ENCODE data around the gene DOK3.

Gene DOK3

GRCh38 chr5:177469750-177470525 lies 39.7 kb downstream of the DOK3 start:
- no peak for DNase-seq (ENCODE audit: low read depth in 1 of 2, low spot score in 1 of 2)
- TF ChIP-seq JUND (IDR thresholded peaks at IDR 0.05; ENCODE audit: low read depth): no peak
- in situ Hi-C loops (cut with HindIII; ENCODE audit: low pct_unique_long_range_greater_than_20kb, low sequenced_read_pairs): no loop called here

DNA sequence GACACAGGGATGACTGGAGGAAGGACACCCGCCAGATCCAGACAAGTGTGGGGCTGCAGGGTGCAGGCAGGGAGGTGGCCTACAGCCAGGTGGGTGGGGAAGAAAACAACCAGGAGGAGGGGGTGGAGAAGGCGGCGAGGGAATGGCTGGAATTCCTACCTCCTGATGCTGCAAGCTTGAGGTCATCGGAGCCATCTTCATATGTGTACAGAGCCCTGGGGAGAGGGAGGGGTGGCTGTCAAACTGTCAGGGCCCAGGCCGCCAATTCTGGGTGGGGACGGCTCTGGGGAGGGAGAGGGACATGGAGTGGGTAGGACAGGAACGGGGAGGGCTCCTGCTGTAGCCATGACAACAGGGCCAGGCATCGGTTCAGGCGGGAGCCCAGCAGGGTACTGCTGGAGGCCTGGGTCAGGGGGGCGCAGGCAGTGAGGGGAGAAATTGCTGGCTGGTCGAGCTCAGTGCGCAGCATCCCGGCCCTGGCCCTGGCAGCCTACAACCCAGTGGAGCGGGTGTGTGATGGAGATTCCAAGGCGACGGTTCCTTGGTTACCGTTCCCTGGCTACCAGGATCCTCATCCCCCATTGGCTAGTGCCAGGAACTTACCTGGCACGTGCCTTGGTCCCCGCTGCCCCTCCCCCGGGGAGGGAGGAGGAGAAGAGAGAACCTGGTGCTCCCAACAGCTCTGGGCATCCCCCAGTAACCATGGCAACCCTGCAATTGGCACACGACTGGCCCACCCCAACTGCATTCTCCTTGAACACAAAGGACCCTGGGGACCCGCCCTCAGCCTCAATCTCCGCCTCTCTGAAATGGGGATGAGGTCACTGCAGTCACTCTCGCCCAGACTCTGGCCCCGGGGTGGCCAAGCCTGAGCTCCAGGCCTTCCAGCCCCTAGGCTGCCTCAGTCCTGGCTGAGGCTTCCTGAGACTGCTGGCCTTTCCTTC lies 40.7 kb downstream of the DOK3 start:
- in situ Hi-C loops (cut with HindIII; ENCODE audit: low pct_unique_long_range_greater_than_20kb, low sequenced_read_pairs): no loop called here
- no peak for TF ChIP-seq JUND (IDR thresholded peaks at IDR 0.05; ENCODE audit: low read depth)
- peak in 1 of 2 experiments; percentile 53 for DNase-seq (ENCODE audit: low read depth in 1 of 2, low spot score in 1 of 2)

GRCh38 chr5:177468329-177468684 lies 41.3 kb downstream of the DOK3 start:
- in situ Hi-C loops (cut with HindIII; ENCODE audit: low pct_unique_long_range_greater_than_20kb, low sequenced_read_pairs): no loop called here
- TF ChIP-seq JUND (IDR thresholded peaks at IDR 0.05; ENCODE audit: low read depth): no peak
- DNase-seq (ENCODE audit: low read depth in 1 of 2, low spot score in 1 of 2): no peak

GRCh38 chr5:177467436-177467835 lies 42.2 kb downstream of the DOK3 start:
- no peak for TF ChIP-seq JUND (IDR thresholded peaks at IDR 0.05; ENCODE audit: low read depth)
- DNase-seq (ENCODE audit: low read depth in 1 of 2, low spot score in 1 of 2): no peak
- in situ Hi-C loops (cut with HindIII; ENCODE audit: low pct_unique_long_range_greater_than_20kb, low sequenced_read_pairs): no loop called here

DNA sequence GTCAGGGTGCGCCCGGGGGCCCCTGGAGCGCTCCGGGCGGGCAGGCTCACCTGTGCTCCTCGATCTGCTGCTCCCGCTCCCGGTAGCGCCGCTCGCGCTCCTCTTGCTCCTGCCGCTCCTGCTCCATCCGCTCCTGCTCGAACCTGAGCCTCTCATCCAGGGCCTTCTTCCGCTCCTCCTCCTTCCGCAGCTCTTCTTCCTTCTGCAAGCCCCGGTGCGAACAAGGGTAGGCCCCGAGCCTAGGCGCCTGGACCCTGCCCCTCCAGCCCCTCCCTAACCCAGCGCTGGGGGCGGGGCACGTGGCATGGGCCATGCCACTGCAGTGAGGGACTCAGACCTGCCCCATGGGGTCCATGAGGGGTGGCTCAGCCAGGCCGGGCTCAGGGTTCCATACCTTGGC lies 42.8 kb downstream of the DOK3 start:
- in situ Hi-C loops (cut with HindIII; ENCODE audit: low pct_unique_long_range_greater_than_20kb, low sequenced_read_pairs): no loop called here
- no peak for DNase-seq (ENCODE audit: low read depth in 1 of 2, low spot score in 1 of 2)
- TF ChIP-seq JUND (IDR thresholded peaks at IDR 0.05; ENCODE audit: low read depth): no peak

- TF ChIP-seq JUND (IDR thresholded peaks at IDR 0.05; ENCODE audit: low read depth): no peak
- DNase-seq (ENCODE audit: low read depth in 1 of 2, low spot score in 1 of 2): no peak
- in situ Hi-C loops (cut with HindIII; ENCODE audit: low pct_unique_long_range_greater_than_20kb, low sequenced_read_pairs): no loop called here
These were observed 44.6 kb downstream of the DOK3 start for GRCh38 chr5:177465044-177465443.

- in situ Hi-C loops (cut with HindIII; ENCODE audit: low pct_unique_long_range_greater_than_20kb, low sequenced_read_pairs): no loop called here
- DNase-seq (ENCODE audit: low read depth in 1 of 2, low spot score in 1 of 2): no peak
These were observed 47.5 kb downstream of the DOK3 start for GRCh38 chr5:177462021-177462670.

GRCh38 chr5:177459819-177460628 lies 49.6 kb downstream of the DOK3 start:
- in situ Hi-C loops (cut with HindIII; ENCODE audit: low pct_unique_long_range_greater_than_20kb, low sequenced_read_pairs): no loop called here
- no peak for DNase-seq (ENCODE audit: low read depth in 1 of 2, low spot score in 1 of 2)
- no peak for TF ChIP-seq JUND (IDR thresholded peaks at IDR 0.05; ENCODE audit: low read depth)

More at GRCh38 chr5:177462021-177462670, 47.5 kb downstream of the DOK3 start:
- no peak for TF ChIP-seq JUND (IDR thresholded peaks at IDR 0.05; ENCODE audit: low read depth)

GRCh38 chr5:177459357-177459756 lies 50.3 kb downstream of the DOK3 start:
- TF ChIP-seq JUND (IDR thresholded peaks at IDR 0.05; ENCODE audit: low read depth): no peak
- DNase-seq (ENCODE audit: low read depth in 1 of 2, low spot score in 1 of 2): no peak
- in situ Hi-C loops (cut with HindIII; ENCODE audit: low pct_unique_long_range_greater_than_20kb, low sequenced_read_pairs): no loop called here

GRCh38 chr5:177458912-177459350 lies 50.7 kb downstream of the DOK3 start:
- peak in 1 of 2 experiments; percentile 44 for DNase-seq (ENCODE audit: low read depth in 1 of 2, low spot score in 1 of 2)
- in situ Hi-C loops (cut with HindIII; ENCODE audit: low pct_unique_long_range_greater_than_20kb, low sequenced_read_pairs): no loop called here
- no peak for TF ChIP-seq JUND (IDR thresholded peaks at IDR 0.05; ENCODE audit: low read depth)

DNA sequence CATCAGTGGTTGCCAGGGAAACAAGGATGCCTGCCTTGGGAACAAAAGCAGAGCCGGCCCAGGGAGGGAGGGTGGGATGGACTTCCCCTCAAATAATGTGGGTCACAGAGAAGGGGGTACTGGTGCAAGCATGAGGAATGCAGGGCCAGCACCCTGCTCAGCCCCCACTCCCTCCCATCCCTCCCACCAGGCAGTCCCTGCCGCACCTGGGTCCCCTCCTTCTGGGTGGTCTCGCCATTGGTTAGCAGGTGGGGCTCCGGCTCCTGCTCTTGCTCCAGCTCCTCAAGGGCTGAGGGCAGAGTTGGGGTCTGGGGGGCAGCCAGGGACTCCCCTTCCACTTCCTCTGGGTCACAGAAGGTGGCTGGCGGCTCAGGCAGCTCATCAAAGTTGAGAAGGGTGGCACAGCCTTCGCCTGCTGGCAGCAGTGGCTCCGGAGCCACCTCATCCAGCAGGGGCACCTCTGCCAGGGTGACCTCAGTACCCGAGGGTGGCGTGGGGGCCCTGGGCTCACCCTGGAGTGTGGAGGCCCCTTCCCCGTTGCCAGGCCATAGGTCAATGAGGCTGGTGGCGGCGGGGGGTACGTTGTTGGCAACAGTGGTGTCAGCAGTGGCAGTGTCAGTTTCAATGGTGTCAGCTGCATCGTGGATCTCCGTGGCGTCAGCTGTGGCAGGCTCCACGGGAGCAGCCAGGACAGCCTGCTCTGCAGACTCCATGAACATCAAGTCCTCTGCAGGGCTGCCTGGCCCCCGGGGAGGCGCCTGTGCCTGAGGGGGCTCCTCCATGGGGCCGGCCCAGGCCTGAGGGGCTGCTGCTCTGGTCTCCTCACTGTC lies 51.6 kb downstream of the DOK3 start:
- in situ Hi-C loops (cut with HindIII; ENCODE audit: low pct_unique_long_range_greater_than_20kb, low sequenced_read_pairs): no loop called here
- no peak for DNase-seq (ENCODE audit: low read depth in 1 of 2, low spot score in 1 of 2)
- TF ChIP-seq JUND (IDR thresholded peaks at IDR 0.05; ENCODE audit: low read depth): no peak

Data from T47D (cell line).